GM19351 (cell line): Measurements from ENCODE around the gene SH2B3.

Experiments
- ATAC-seq: cut with Tn5 transposase; IDR thresholded peaks from one replicate; pipeline ENCODE4 v1.9.1; 2021; ENCODE audit warnings: mild to moderate bottlenecking, moderate library complexity; ENCODE audit not compliant: unreplicated experiment

Gene SH2B3

GRCh38 chr12:111408686-111409402, 3.1 kb downstream of the SH2B3 start:
- ATAC-seq: no peak

- ATAC-seq: no peak
These were observed 3.7 kb downstream of the SH2B3 start for GRCh38 chr12:111409403-111409779.

GRCh38 chr12:111409780-111410430, 4.2 kb downstream of the SH2B3 start:
- ATAC-seq: no peak

- no peak for ATAC-seq
These were observed 4.9 kb downstream of the SH2B3 start for GRCh38 chr12:111410431-111411184.

GRCh38 chr12:111411185-111411764, 5.6 kb downstream of the SH2B3 start:
- no peak for ATAC-seq

- no peak for ATAC-seq
These were observed 6.5 kb downstream of the SH2B3 start for GRCh38 chr12:111412007-111412829.

- no peak for ATAC-seq
These were observed 7.2 kb downstream of the SH2B3 start for GRCh38 chr12:111412830-111413441.

- no peak for ATAC-seq
These were observed 7.8 kb downstream of the SH2B3 start for GRCh38 chr12:111413442-111414086.

- no peak for ATAC-seq
These were observed 9.1 kb downstream of the SH2B3 start for GRCh38 chr12:111414711-111415252.

- ATAC-seq: no peak
These were observed 11.6 kb downstream of the SH2B3 start for GRCh38 chr12:111417290-111417689.

GRCh38 chr12:111417784-111418593, 12.3 kb downstream of the SH2B3 start:
- no peak for ATAC-seq

- no peak for ATAC-seq
These were observed 12.8 kb downstream of the SH2B3 start for GRCh38 chr12:111418594-111418880.

GRCh38 chr12:111419784-111420183, 14.1 kb downstream of the SH2B3 start:
- ATAC-seq: no peak

GRCh38 chr12:111420494-111420893, 14.8 kb downstream of the SH2B3 start:
- no peak for ATAC-seq

GRCh38 chr12:111424189-111424792, 18.6 kb downstream of the SH2B3 start:
- ATAC-seq: no peak

GRCh38 chr12:111424793-111425251, 19.1 kb downstream of the SH2B3 start:
- ATAC-seq: no peak

GRCh38 chr12:111425655-111426054, 19.9 kb downstream of the SH2B3 start:
- ATAC-seq: no peak
